GM19023 (cell line): ENCODE results near the gene TAB2.
"Not testable (repeated sequence)": the region's sequence is repeated elsewhere in the genome, so short reads cannot be mapped to it uniquely, and the experiment has no call there.

Experiments
- ATAC-seq: cut with Tn5 transposase; IDR thresholded peaks from one replicate; pipeline ENCODE4 v1.9.1; 2021; ENCODE audit warnings: mild to moderate bottlenecking, moderate library complexity; ENCODE audit not compliant: unreplicated experiment

Gene TAB2

GRCh38 chr6:149456311-149457021, 139.0 kb downstream of the TAB2 start:
- no peak for ATAC-seq

GRCh38 chr6:149457316-149457884, 139.9 kb downstream of the TAB2 start:
- no peak for ATAC-seq

- no peak for ATAC-seq
Measured at GRCh38 chr6:149458196-149458595, 140.7 kb downstream of the TAB2 start.

GRCh38 chr6:149458806-149459205, 141.3 kb downstream of the TAB2 start:
- ATAC-seq: no peak

GRCh38 chr6:149459761-149460160, 142.2 kb downstream of the TAB2 start:
- ATAC-seq: no peak

GRCh38 chr6:149460249-149460648, 142.7 kb downstream of the TAB2 start:
- not testable (repeated sequence) for ATAC-seq
